NOMO-1 treated with DMSO at 0.1 percent for 48 hours (cell line): ENCODE results near the gene SNX21.

Source experiments
- DNase-seq: peaks from one replicate; lab custom pipeline; 2025; ENCODE audit not compliant: unreplicated experiment; lab: John Stamatoyannopoulos, UW

SNX21 gene

GRCh38 chr20:45878076-45878761 is 44.6 kb downstream of the SNX21 start:
- DNase-seq = no peak

GRCh38 chr20:45880988-45881788 is 47.6 kb downstream of the SNX21 start, which contains the start of gene ZSWIM1:
TSS of gene ZSWIM1 (plus strand) at chr20:45881227. CDS start at chr20:45882593, 1,366 bp downstream.
- DNase-seq = peak; percentile 98

GRCh38 chr20:45882469-45883099 is 49.0 kb downstream of the SNX21 start:
- DNase-seq = no peak

GRCh38 chr20:45883100-45883469 is 49.5 kb downstream of the SNX21 start:
- DNase-seq = no peak

- no peak for DNase-seq
Observed at GRCh38 chr20:45886590-45887345, 53.2 kb downstream of the SNX21 start.

- DNase-seq = no peak
Observed at GRCh38 chr20:45887346-45887715, 53.7 kb downstream of the SNX21 start, which contains the start of gene SPATA25. TSS of gene SPATA25 (minus strand) at chr20:45887622. CDS start at chr20:45887590, 32 bp downstream.

- no peak for DNase-seq
Observed at GRCh38 chr20:45888681-45889080, 55.1 kb downstream of the SNX21 start.

GRCh38 chr20:45890077-45890984 is 56.7 kb downstream of the SNX21 start:
- DNase-seq = peak; percentile 46

GRCh38 chr20:45890985-45891983 is 57.7 kb downstream of the SNX21 start, which contains the start of the genes CTSA and NEURL2:
TSS of gene CTSA (plus strand) at chr20:45891335. CDS start at chr20:45891569, 234 bp downstream.
TSS of gene NEURL2 (minus strand) at chr20:45891208. CDS start at chr20:45890991, 217 bp downstream.
- peak; percentile 77 for DNase-seq

- DNase-seq = peak; percentile 66
Observed at GRCh38 chr20:45892049-45892825, 58.6 kb downstream of the SNX21 start.
